GM21723 (cell line): ENCODE results near the gene FYN.

Source experiments
- ATAC-seq: cut with Tn5 transposase; IDR thresholded peaks from one replicate; pipeline ENCODE4 v1.9.1; 2021; ENCODE audit warnings: mild to moderate bottlenecking, moderate library complexity; ENCODE audit not compliant: unreplicated experiment

Gene FYN

DNA sequence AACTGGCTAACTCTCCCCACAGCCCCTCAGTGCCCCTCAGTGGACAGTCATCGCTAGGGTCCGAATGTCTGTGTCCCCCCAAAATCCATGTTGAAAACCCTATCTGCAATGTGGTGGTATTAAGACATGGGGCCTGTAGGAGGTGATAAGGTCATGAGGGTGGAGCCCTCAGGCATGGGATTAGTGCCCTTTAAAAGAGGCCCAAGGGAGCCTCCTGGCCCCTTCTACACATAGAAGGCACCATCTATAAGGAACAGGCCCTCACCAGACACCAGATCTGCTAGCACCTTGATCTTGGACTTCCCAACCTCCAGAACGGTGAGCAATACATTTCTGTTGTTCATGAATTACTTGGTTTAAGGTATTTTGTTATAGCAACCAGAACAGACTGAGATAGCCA, 260.9 kb downstream of the FYN start:
- ATAC-seq = no peak

DNA sequence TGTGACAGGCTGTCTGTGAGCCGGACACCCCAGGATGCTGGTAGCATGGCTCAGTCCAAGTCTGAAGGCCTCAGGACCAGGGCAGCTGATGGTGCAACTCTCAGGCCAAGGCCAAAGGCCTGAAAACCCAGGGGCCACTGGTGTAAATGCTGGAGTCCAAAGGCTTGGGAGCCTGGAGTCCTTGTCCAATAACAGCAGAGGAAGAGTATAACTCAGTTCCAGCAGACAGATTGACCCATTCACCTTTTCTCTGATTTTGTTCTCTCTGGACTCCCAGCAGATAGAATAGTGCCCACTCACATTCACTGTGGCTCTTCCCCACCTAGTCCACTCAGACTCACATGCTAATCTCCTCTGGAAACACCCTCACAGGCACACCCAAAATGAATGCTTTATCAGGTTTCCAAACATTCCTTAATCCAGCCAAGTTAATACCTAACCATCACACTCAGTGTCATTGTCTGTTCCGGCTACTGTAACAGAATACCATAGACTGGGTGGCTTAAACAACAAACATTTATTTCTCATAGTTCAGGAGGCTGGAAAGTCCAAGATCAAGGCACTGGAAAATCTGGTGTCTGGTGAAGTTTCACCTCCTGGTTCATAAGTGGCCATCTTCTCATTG, 262.6 kb downstream of the FYN start:
- ATAC-seq = no peak
